ENCODE data around the gene RAB40AL.

RAB40AL gene

DNA sequence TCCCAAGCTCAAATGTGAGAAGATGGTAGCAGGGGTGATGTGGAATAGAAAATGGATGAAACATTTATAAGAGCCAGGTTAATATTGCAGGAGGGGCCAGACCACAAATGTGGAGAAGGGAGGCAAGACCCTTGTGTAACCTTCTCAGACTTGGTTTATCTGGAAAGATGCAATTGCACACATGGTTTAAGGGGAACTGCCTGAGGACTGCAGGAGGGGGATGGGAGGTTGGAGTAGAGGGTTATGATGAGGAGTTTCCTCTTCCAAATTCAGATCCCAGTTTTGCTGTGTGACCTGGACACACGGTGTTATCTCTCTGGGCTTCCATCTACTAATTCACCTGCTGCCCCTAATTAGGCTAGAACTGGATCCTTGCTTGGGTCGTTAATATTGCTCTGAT lies 46.1 kb downstream of the RAB40AL start:
- no peak for DNase-seq (ENCODE audit: low read depth, low spot score)

DNA sequence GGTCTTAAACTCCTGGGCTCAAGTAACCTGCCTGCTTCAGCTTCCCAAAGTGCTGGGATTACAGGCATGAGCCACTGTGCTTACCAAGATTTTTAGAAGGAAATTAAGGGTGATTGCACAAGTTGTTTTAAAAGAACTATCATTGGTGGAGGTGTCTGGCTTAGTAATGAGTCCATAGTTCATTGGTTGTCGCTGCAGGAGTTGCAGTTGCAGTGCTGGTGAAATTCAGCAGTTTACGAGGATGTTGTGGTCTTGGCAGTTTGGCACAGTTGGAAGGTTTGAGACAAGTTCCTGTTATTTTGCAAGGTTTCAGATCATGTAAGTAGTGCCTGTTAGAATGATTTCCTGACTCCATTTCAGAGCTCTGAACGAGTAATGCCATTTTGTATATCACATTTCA lies 48.1 kb downstream of the RAB40AL start:
- DNase-seq (ENCODE audit: low read depth, low spot score), result no peak
